Measurements from ENCODE around the gene PSMD1.
A peak's percentile ranks its signal among the peaks of the same experiment; 100 is the strongest.

The PSMD1 gene

GRCh38 chr2:231036578-231037106 is 20.0 kb upstream of the PSMD1 start:
- DNase-seq = no peak

GRCh38 chr2:231037202-231037730 is 19.4 kb upstream of the PSMD1 start, which contains the start of gene C2orf72:
C2orf72 (plus strand) TSS chr2:231037523; CDS start chr2:231037566, 43 bp downstream.
- peak; percentile 41 for DNase-seq

- peak; percentile 31 for DNase-seq
Observed at GRCh38 chr2:231037731-231038482, 18.8 kb upstream of the PSMD1 start.

- no peak for DNase-seq
Observed at GRCh38 chr2:231038483-231039293, 18.0 kb upstream of the PSMD1 start.

GRCh38 chr2:231039294-231039664 is 17.4 kb upstream of the PSMD1 start:
- DNase-seq = no peak

- DNase-seq = no peak
Observed at GRCh38 chr2:231039821-231040364, 16.8 kb upstream of the PSMD1 start.

GRCh38 chr2:231041061-231041689 is 15.5 kb upstream of the PSMD1 start:
- no peak for DNase-seq

- no peak for DNase-seq
Observed at GRCh38 chr2:231043796-231044195, 12.9 kb upstream of the PSMD1 start.

GRCh38 chr2:231046916-231047273 is 9.8 kb upstream of the PSMD1 start:
- DNase-seq = no peak

- DNase-seq = no peak
Observed at GRCh38 chr2:231047274-231047922, 9.3 kb upstream of the PSMD1 start.

GRCh38 chr2:231047923-231048915 is 8.4 kb upstream of the PSMD1 start:
- DNase-seq = no peak

GRCh38 chr2:231049286-231050017 is 7.2 kb upstream of the PSMD1 start:
- no peak for DNase-seq

GRCh38 chr2:231050018-231050901 is 6.4 kb upstream of the PSMD1 start:
- DNase-seq = no peak

- no peak for DNase-seq
Observed at GRCh38 chr2:231051116-231051515, 5.6 kb upstream of the PSMD1 start.

- DNase-seq = peak; percentile 88
Observed at GRCh38 chr2:231052494-231053451, 3.9 kb upstream of the PSMD1 start.

- no peak for DNase-seq
Observed at GRCh38 chr2:231053846-231054245, 2.8 kb upstream of the PSMD1 start.

GRCh38 chr2:231057590-231057989 is 923 bp downstream of the PSMD1 start:
- no peak for DNase-seq

Measured in NCI-H345 (cell line).